HuH-7 (cell line): Measurements from ENCODE around the gene SLC9C1.

Source experiments
- DNase-seq: peaks from one replicate; pipeline ENCODE4 v3.0.0; 2011; ENCODE audit warnings: low spot score

Gene SLC9C1

DNA sequence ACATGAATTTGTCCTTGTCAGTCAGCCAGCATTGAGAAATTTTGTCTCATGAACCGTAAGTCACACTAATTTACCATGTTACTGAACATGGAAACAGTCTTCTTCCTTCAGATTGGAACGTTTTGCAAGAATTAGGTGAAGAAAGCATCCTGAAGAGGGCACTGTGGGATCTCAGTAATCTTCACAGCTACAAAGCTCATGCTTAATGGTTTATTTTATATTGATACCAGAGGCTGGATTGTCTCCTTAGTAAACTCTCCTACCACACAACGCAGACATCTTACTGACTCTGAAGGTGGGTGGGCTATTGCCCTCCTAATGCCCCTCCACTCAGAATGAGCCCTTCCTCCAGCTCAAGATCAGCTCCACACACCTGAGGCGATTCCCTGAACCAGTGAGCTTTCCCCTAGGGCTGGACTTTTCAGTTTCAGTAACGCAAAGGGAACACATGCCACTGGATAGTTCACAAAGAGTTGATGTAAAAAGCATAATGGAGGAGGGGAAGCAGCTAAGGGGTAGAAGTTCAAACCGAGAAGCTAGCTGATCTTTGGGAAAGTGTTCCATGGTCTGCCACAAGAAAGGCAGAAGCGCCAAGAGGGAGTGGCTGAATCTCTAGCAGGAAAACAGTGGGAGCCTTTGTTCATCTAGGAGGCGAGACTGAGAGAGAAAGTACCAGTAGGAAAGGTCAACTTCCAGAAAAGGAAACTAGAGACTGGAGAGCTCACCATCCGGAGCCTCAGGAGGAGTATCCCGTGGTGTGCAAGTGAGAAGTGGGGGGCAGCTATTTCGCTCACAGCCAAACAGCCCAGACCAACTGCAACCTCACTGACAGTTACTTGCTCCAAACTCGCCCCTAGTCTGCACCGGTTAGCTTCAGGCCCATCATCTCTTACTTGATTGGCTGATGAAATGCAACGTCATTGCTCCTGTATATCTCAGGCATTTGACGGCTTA lies at the start of gene SLC9C1:
TSS of gene SLC9C1 (minus strand) at position 849 of the 954 bp plus-strand sequence. CDS start 7,425 bp downstream, outside the sequence.
- peak; percentile 20 for DNase-seq

- no peak for DNase-seq
These were observed 47.4 kb upstream of the SLC9C1 start for GRCh38 chr3:112341386-112341785.

DNA sequence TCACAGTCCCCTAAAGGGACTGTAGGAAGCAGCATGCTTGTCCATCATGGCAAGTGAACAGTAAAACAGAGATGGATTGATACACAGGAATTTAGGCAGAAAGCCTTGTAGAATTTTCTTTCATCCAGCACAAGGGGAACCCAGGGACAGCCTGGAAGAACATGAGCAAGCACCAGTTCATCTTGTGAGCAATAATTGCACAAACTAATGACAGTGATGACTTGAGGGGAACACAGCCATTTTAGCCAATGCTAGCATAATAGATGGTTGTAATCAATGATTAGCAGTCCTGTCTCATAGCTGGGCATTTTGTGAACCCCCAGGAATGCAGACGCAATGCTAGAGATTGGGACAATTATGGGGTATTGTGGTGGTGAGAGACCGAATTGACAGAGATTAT lies 45.6 kb upstream of the SLC9C1 start:
- no peak for DNase-seq

DNA sequence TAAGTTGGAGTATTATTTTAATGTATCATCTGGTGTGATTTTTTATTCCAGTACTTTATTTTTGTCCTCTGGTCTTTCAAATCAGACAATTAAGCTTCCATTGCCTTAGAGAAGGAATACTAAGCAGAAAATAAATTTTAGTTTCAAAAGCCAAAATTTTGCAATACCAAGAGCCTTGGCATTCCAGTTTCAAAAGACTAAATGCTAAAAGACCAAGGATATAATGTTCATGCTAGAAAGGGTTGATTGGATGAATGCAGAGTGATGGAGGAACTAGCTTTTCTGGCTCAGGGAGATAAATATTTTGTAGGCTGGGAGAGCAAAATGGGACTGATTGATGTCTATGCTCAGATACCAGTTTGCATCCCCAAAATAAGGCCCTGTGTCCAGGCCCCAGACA lies 45.1 kb upstream of the SLC9C1 start:
- DNase-seq, result no peak

- no peak for DNase-seq
These were observed 44.7 kb upstream of the SLC9C1 start for GRCh38 chr3:112338727-112339056.

DNA sequence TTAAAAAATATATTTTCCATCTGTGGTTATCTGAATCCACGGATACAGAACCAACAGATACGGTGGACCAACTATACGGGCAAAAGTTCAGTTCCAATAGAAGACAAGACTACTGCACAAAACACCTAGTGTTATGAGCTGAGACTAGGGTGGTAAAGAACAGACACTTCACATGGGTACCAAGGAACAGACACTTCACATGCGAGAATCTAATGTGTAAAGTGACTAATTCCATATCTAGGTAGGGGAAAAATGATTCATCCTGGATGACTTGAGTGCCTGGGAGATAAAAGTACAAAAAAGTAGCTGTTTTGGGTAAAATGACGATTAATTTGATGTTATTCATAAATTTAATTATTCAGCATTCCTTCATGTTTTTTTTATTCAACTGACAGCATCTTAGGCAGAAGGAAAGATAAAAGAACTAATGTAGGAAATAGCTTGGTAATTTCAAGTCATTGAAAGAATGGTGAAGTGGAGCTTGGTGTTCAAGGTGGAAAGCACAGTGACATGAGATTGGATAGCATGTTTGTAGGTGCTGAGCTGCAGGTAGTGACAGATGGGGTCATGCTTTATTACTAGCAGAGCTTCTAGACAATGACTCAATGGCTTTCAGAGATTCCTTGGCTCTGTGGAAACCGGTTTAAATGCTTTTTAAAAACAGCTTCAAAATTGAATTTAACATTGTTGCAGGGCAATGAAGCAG lies 44.2 kb upstream of the SLC9C1 start:
- no peak for DNase-seq

- DNase-seq, result no peak
These were observed 41.4 kb upstream of the SLC9C1 start for GRCh38 chr3:112335434-112335781.

DNA sequence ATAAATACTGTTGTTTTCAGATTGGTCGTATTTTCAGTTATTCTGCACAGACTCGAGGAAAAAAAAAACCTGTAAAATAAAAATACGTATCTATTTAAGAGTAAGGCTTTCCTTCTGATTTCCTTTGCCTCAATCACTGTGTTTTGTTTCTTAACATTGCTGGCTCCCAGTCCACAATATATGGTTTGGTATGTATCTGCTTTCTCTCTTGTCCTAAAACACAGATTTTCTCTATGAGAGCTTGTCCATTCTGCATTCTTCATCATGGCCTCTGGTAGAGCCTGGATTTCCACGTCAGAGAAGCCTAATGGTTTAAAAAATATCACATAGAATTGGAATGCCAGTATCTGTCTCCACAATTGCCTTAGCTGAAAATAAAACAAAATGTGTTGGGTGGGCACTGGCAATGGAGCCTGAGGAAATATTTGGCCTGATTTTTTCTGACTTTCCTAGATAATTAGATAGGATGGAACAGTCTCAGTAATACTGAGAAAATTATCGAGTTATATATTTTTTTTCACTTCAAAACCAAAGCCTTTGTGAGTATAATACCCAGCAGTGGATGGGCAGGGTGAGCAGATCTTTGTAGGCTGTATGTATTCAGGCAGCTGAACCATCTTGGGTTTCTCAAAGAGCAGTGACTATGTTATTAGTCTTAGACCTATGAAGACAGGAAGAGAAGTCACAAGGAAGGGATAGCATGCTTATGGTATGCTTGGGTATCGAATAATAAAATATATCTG lies 40.8 kb upstream of the SLC9C1 start:
- DNase-seq, result no peak

DNA sequence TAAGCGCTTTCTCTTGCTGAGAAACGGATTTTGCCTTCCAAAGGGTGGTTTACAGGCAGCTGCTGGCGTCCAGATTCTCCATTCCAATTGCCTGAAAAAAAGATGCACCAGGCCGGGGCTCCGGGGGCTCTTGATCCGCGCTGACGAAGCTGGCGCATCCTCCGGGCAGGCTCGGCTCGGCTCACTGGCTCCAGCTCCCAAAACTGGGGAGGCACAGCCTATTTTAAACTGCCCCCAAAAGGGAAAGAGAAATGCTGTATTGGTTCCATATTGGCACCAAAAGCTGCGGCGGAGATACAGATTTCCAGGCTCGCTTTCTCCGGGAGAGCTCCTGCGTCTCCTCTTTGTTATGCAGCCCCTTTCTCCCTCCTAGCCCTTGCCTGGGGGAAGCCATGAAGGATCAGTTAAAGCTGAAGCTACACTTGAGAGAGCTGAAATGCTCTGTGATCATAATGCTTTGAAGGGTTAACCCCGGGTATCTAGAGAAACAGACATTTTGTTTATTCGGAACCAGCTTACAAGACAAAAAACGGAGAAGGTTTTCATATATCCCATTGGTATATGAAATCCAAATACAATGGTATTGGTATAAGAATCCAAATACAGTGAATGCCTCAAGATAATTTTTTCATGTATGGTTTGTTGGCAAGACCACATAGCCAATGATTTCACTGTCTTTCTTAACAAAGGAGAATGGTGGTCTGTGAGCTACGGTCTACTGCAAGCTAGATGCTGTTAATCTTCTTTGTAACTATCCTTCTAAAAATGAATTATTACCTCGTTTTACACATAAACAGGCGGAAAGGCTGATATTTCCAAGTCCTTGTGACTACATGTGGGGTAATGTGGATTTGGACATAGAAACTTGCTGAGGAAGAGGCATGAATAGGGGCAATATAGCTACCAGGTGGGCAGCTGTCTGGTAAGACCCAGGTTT lies 39.6 kb upstream of the SLC9C1 start:
- no peak for DNase-seq

- no peak for DNase-seq
These were observed 39.0 kb upstream of the SLC9C1 start, which contains the start of gene CD200 for GRCh38 chr3:112333002-112333380. Gene CD200, plus strand, starts transcription at chr3:112333156. Its CDS starts 57 bp downstream, at chr3:112333213.

DNA sequence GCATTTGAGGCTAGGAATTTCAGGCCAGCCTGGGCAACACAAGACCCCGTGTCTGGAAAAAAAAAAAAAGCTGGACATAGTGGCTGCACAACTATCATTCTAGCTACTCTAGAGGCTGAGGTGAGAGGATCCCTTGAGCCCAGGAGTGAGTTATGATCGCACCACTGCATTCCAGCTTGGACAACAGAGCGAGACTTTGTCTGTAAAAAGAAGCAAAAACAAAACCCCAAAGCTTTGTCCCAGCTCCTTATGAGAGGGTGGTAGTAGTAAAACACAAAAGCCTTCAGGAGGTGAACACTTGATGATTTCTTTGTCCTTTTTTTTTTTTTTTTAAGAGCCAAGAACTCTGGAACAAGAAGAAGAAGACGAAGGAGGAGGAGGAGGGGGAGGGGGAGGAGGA lies 37.8 kb upstream of the SLC9C1 start:
- no peak for DNase-seq

DNA sequence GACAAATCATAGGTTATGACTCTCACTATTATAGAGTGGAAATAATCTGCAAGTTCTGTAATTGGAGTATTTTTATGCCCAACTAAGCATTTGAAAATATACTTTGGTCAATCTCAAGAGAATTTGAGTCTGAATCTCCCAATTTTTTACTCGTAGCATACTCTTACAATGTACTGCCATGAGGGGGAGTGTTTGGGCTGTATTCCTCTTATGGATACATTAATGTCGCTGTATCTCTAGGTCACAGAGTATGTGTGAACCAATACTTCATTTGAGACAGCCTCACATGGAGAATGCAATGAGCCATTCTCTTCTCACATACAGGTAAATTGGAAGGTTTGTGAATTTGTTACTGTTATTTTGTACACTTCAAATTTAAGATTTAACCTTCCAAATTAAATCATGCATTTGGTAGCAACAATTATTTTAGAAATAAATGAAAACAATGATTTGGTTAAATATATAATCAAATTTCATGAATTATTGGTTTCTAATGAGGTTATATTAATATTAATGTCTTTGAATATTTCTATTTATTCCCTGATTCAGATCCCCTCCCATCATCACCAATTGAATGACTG lies 33.4 kb upstream of the SLC9C1 start:
- peak; percentile 22 for DNase-seq

DNA sequence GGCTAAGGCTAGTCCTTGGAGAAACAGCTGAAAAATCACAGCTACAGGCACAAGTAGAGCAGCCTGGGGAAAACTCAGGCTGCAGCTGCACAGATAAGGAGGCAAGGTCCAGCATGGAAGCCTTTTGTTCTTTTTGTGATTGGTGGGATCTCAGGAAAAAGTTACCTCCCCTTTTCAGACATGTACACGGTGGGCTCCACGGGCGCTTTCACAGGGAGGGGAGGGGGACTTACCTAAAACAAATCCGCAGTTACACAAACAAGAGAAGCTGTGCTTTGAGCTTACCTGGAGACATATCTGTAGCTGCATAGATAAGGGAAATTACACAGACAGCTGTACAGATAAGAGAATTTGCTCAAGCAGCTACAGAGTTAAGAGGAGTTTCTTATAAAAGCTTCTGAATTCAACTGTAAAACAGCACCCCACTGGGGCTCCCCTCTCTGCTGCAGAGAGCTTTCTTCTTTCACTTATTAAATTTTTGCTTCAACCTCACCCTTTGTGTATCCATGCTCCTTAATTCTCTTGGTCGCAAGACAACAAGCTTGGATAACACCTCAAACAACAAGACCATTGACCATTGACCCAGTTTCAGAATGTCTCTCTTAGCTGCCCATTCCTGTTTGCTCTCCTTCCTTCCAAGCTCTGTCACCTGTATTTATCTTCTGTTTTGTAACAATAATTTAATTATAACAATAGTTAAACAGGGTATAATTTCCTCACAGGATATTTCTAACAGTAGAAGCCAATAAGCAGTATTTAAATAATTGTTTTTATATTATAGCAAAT lies 28.0 kb upstream of the SLC9C1 start:
- DNase-seq, result peak; percentile 28

DNA sequence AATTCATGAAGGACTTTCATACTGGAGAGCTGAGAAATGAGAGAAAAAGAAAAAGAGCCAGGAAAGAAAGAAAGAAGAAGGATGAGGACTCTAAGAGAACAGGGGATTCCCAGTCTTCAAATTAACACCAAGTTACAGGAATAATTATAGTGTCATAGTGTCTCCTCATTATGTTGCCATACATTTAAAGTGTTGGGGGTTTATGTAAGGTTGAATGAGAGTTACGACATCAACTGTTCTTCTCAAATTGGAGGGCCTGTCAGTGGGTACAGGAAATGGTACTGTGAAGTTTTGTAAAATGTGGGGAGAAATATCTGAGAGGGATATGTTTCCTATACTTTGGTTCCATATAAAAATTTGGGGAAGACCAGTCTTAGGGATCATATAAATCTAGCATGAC lies 26.7 kb upstream of the SLC9C1 start:
- no peak for DNase-seq

DNA sequence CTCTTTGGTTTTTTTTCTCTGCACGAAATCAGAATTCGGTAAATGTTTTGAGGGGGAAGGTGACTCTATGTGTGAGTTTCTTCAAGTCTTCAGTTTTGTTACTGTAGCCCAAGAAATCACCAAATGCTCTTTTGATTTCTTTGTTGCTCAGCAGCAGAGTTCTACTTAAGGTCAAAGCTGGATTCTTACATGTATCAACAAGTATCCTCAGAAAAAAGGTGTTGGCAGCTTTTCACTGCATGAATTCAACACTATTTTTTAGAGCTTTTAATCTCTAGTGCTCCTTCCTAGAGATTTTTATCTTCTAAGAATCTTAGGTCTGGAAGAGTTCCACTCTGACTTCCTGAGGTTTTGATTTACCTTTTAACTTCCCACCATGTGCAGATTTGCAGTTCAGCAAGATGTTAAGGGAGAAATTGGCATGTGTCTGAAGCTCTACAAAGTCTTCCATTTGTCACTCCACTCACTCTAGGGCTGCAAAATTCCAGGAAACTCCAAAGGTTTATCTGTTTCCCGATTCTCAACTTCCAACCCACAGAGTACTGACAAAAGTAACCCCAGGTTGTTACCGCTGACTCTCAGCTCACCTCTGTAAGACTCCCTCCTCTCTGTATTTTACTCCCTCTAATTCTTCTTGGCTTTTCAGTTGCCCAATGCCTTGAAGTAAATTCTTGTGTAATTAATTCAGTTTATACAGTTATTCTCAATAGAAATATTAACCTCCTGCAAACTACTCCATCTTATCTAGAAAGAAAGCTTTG lies 25.7 kb upstream of the SLC9C1 start:
- no peak for DNase-seq

DNA sequence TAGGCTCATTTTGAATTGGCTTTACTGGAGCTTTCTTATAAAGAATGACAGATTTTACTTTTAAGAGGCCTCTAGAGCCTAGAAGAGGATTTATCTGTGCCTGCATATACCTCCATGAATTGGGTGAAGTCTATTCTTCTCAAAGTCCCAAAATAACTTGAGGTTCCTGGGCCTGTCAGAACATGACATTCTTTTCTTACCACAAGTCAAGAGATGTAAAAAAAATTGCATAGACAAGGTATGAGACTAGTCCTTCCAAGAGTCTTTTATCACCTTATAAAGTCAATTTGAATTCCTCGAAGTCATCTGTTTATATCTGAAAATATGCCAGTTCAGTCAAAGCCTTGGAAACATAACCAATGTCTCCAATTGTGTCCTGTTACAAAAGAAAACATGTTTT lies 21.8 kb upstream of the SLC9C1 start:
- DNase-seq, result no peak

DNA sequence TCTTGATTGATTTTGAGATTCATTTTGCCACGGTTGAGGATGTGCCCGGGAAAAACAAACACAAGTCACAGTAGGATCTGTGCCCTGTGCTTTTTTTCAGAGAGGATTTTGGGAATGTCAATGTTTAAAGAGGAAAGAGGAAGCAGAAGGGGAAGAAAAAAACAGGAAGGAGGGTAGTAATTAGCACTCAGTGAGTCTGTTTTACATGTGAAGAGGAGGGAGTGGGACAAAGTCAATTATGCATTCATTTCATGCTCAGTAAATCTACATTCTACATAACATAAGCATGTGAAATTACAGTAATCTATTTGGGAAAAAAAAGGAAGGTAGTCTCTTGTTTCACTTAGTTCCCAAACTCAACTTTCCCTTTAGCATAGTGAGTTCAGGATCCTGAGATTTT lies 20.6 kb upstream of the SLC9C1 start:
- no peak for DNase-seq

GRCh38 chr3:112308151-112308911 lies 14.3 kb upstream of the SLC9C1 start:
- no peak for DNase-seq

GRCh38 chr3:112307557-112307956 lies 13.5 kb upstream of the SLC9C1 start:
- no peak for DNase-seq
